Activated CD4-positive, alpha-beta T cell treated with anti-CD3 and anti-CD28 coated beads for 48 hours (primary cell): Measurements from ENCODE around the gene PPAN.

ENCODE experiments used
- DNase-seq: peaks from one replicate; pipeline ENCODE4 v3.0.0-alpha.2; 2020

PPAN gene

GRCh38 chr19:10113964-10114650, 7.9 kb downstream of the PPAN start:
- no peak for DNase-seq

- DNase-seq = peak; percentile 48
Observed at GRCh38 chr19:10114651-10115391, 8.7 kb downstream of the PPAN start.

- DNase-seq = peak; percentile 40
Observed at GRCh38 chr19:10115392-10116084, 9.4 kb downstream of the PPAN start.

GRCh38 chr19:10116085-10116865, 10.1 kb downstream of the PPAN start:
- peak; percentile 45 for DNase-seq

GRCh38 chr19:10116866-10117616, 10.9 kb downstream of the PPAN start:
- no peak for DNase-seq

GRCh38 chr19:10118960-10119359, 12.8 kb downstream of the PPAN start:
- no peak for DNase-seq

- DNase-seq = no peak
Observed at GRCh38 chr19:10120538-10121189, 14.5 kb downstream of the PPAN start.

GRCh38 chr19:10122045-10122444, 15.9 kb downstream of the PPAN start:
- no peak for DNase-seq

GRCh38 chr19:10124429-10124828, 18.3 kb downstream of the PPAN start:
- no peak for DNase-seq

GRCh38 chr19:10126213-10126639, 20.1 kb downstream of the PPAN start:
- DNase-seq = no peak

GRCh38 chr19:10132905-10133304, 26.7 kb downstream of the PPAN start:
- DNase-seq = no peak

- no peak for DNase-seq
Observed at GRCh38 chr19:10133596-10133995, 27.4 kb downstream of the PPAN start.

GRCh38 chr19:10134040-10134439, 27.9 kb downstream of the PPAN start:
- no peak for DNase-seq

GRCh38 chr19:10135551-10136334, 29.6 kb downstream of the PPAN start:
- no peak for DNase-seq

- no peak for DNase-seq
Observed at GRCh38 chr19:10136936-10137335, 30.8 kb downstream of the PPAN start.

GRCh38 chr19:10137751-10138682, 31.9 kb downstream of the PPAN start:
- DNase-seq = no peak

GRCh38 chr19:10138879-10139795, 33.0 kb downstream of the PPAN start:
- DNase-seq = no peak

GRCh38 chr19:10139952-10140351, 33.8 kb downstream of the PPAN start:
- DNase-seq = no peak

GRCh38 chr19:10141479-10141878, 35.3 kb downstream of the PPAN start:
- no peak for DNase-seq
